WERI-Rb-1 (cell line): ENCODE results near the gene MAP4K4.

ENCODE experiments used
- DNase-seq: peaks from one replicate; pipeline ENCODE4 v3.0.0-alpha.2; 2020
- H3K27ac ChIP-seq: fragments of 250-450 bp; sonication (Bioruptor Pico); 2 replicates; pipeline ENCODE4 v1.5.1; 2020; ENCODE audit warnings: mild to moderate bottlenecking, moderate library complexity
- H3K27me3 ChIP-seq: fragments of 250-450 bp; sonication (Bioruptor Pico); 2 replicates; pipeline ENCODE4 v1.5.1; 2021; ENCODE audit warnings: mild to moderate bottlenecking, low read depth, moderate library complexity; ENCODE audit not compliant: insufficient read depth, severe bottlenecking
- H3K36me3 ChIP-seq: fragments of 250-450 bp; sonication (Bioruptor Pico); 2 replicates; pipeline ENCODE4 v1.5.1; 2020; ENCODE audit warnings: mild to moderate bottlenecking, moderate library complexity
- H3K4me3 ChIP-seq: 2 replicates; pipeline ENCODE4 v1.5.1; 2011; ENCODE audit warnings: low read depth, mild to moderate bottlenecking, control low read depth, low read length
- H3K9me3 ChIP-seq: fragments of 250-450 bp; sonication (Bioruptor Pico); 2 replicates; pipeline ENCODE4 v1.5.1; 2021; ENCODE audit warnings: mild to moderate bottlenecking, moderate library complexity; ENCODE audit not compliant: severe bottlenecking
- CTCF ChIP-seq: IDR thresholded peaks from 2 replicates; pipeline ENCODE4 v1.5.1; 2011; ENCODE audit warnings: low read depth, mild to moderate bottlenecking, control low read depth, inconsistent platforms, low read length

MAP4K4 gene

GRCh38 chr2:101725515-101726192 lies 28.1 kb downstream of the MAP4K4 start:
- H3K36me3 ChIP-seq = peaks cover 11% of the 10 kb centered on the region
- H3K27ac ChIP-seq = no peak overlapping the region
- no peak for DNase-seq
- no peak overlapping the region for H3K4me3 ChIP-seq
- no peaks in the 10 kb centered on the region for H3K9me3 ChIP-seq
- no peak for TF ChIP-seq CTCF
- H3K27me3 ChIP-seq = no peaks in the 10 kb centered on the region

GRCh38 chr2:101728865-101729264 lies 31.4 kb downstream of the MAP4K4 start:
- H3K36me3 ChIP-seq = no peaks in the 10 kb centered on the region; the same call in 1 of the 2 replicates
- H3K27me3 ChIP-seq = no peaks in the 10 kb centered on the region
- DNase-seq = no peak
- H3K9me3 ChIP-seq = no peaks in the 10 kb centered on the region
- H3K27ac ChIP-seq = no peak overlapping the region
- H3K4me3 ChIP-seq = no peak overlapping the region
- TF ChIP-seq CTCF = no peak

- no peak for DNase-seq
- H3K36me3 ChIP-seq = no peaks in the 10 kb centered on the region; the same call in 1 of the 2 replicates
- no peaks in the 10 kb centered on the region for H3K27me3 ChIP-seq
- H3K9me3 ChIP-seq = no peaks in the 10 kb centered on the region
- TF ChIP-seq CTCF = no peak
- no peak overlapping the region for H3K4me3 ChIP-seq
- no peak overlapping the region for H3K27ac ChIP-seq
Observed at GRCh38 chr2:101729521-101730190, 32.1 kb downstream of the MAP4K4 start.

- Histone ChIP-seq H3K36me3 (no peaks in the 10 kb centered on the region; the same call in 1 of the 2 replicates), H3K4me3 (no peak overlapping the region), H3K27me3 (no peaks in the 10 kb centered on the region), H3K27ac (no peak overlapping the region), H3K9me3 (no peaks in the 10 kb centered on the region)
- no peak for TF ChIP-seq CTCF
- DNase-seq = no peak
Observed at GRCh38 chr2:101731221-101732054, 33.9 kb downstream of the MAP4K4 start.

- TF ChIP-seq CTCF = no peak
Observed at GRCh38 chr2:101732199-101732598, 34.7 kb downstream of the MAP4K4 start.

More at GRCh38 chr2:101732199-101732598, 34.7 kb downstream of the MAP4K4 start:
- H3K27me3 ChIP-seq = no peaks in the 10 kb centered on the region
- H3K27ac ChIP-seq = no peak overlapping the region
- H3K4me3 ChIP-seq = no peak overlapping the region
- H3K36me3 ChIP-seq = no peaks in the 10 kb centered on the region; the same call in 1 of the 2 replicates
- H3K9me3 ChIP-seq = no peaks in the 10 kb centered on the region
- no peak for DNase-seq
